ENCODE data around the gene ARID3C. TPM values are rescaled to one million over a fixed set of nuclear protein-coding genes. Genes with fewer than 3 reads are reported as not detected.

Gene ARID3C
- total and polyA plus RNA-seq, 10 of the 15 experiments (the other 5 are each of a cell fraction or from before 2014, with no cell fraction given), result not detected

GRCh38 chr9:34611251-34611810 lies 17.5 kb downstream of the ARID3C start (continued):
- no peak for TF ChIP-seq SMC3 (IDR thresholded peaks at IDR 0.05; ENCODE audit: borderline replicate concordance, low read length)
- no peak for TF ChIP-seq BCL11A (IDR thresholded peaks at IDR 0.05; ENCODE audit: low read depth, low read length)

- ATAC-seq, result no peak
- Histone ChIP-seq H3K9me3 (replicated peaks; ENCODE audit: control insufficient read depth, insufficient read depth, low read length) (no peaks in the 10 kb centered on the region; the same call in 2 of the 3 replicates), H4K20me1 (ENCODE audit: control insufficient read depth, insufficient read depth) (no peaks in the 10 kb centered on the region), H3K79me2 (ENCODE audit: control insufficient read depth, insufficient read depth, low read length) (peaks cover 6% of the 10 kb centered on the region), H3K4me3 (peak overlapping the region; percentile 81; the same call in 1 of the 2 replicates), H3K36me3 (ENCODE audit: control insufficient read depth in 2 of 2, insufficient read depth in 2 of 2, low read length in 1 of 2) (peaks cover 0 to 2% of the 10 kb centered on the region in 2 experiments; a peak in 1 of 4 replicates), H3K9ac (ENCODE audit: control insufficient read depth, insufficient read depth, low read length) (no peak overlapping the region), H3K4me1 (ENCODE audit: control insufficient read depth, insufficient read depth, low read length) (peaks cover 6% of the 10 kb centered on the region; the same call in 1 of the 2 replicates), H3K27me3 (replicated peaks in 1 of 2; ENCODE audit: control insufficient read depth in 2 of 2, insufficient read depth in 2 of 2, low read length in 1 of 2) (no peaks in the 10 kb centered on the region), H3K27ac (ENCODE audit: control insufficient read depth, insufficient read depth) (no peak overlapping the region), H3K4me2 (ENCODE audit: control insufficient read depth, insufficient read depth) (peak overlapping the region; percentile 86), H2AFZ (ENCODE audit: control insufficient read depth, low read depth, low read length) (no peak overlapping the region)
- ChIA-PET RAD21 (ENCODE audit: unreplicated experiment) (interaction anchor here (0.8 to 1.2 kb wide), 2 partner anchors 24 to 36 kb away, joined by 3 to 4 read pairs; partner anchors contain the start of gene GALT), POLR2A (interaction anchor here (2.2 kb wide), 1 partner anchor 10 kb away, joined by 8 read pairs; the partner anchor contains the start of gene DCTN3), CTCF (interaction anchor here (1.0 to 5.6 kb wide), 5 partner anchors 10 to 1579 kb away, joined by 3 to 118 read pairs (median 3); partner anchors contain the start of genes DCTN3 and SIGMAR1), SMC1A (ENCODE audit: uncharacterized antibody, unreplicated experiment) (interaction anchor here (0.6 to 2.4 kb wide), 3 partner anchors 10 to 537 kb away, joined by 3 to 13 read pairs (median 4); partner anchors contain the start of gene DCTN3)
- DNase-seq (ENCODE audit: low read depth, low spot score), result no peak
- intact Hi-C loops (cut with micrococcal nuclease; ENCODE audit: unreplicated experiment), result no loop called here
- in situ Hi-C loops (cut with MboI), result no loop called here
- no TSS peak for BruUV-seq (replicated peaks)
- 97% methylated on average over 19 of the region's 20 CpGs for WGBS (ENCODE audit: insufficient coverage, insufficient replicate concordance, low lambda C conversion rate, missing lambda C conversion rate)
- TF ChIP-seq SRF (IDR thresholded peaks at IDR 0.05; ENCODE audit: low read depth in 2 of 2, low read length in 2 of 2), result peak in 1 of 2 experiments; percentile 76; a peak in 2 of 4 replicates
- TF ChIP-seq SUZ12 (IDR thresholded peaks at IDR 0.05; ENCODE audit: unreplicated experiment), result no peak
- peak; percentile 36; the same call in 1 of the 2 replicates for TF ChIP-seq POLR2AphosphoS5 (IDR thresholded peaks at IDR 0.05; ENCODE audit: low read length)
- TF ChIP-seq IRF4 (IDR thresholded peaks at IDR 0.05; ENCODE audit: low read depth, low read length), result no peak
- no peak for TF ChIP-seq MEF2B (IDR thresholded peaks at IDR 0.05; ENCODE audit: partially characterized antibody, poor library complexity, severe bottlenecking)
- TF ChIP-seq CEBPB (IDR thresholded peaks at IDR 0.05; ENCODE audit: borderline replicate concordance in 1 of 2, low read depth in 2 of 2, low read length in 2 of 2), result no peak
- TF ChIP-seq CEBPZ (IDR thresholded peaks at IDR 0.05; ENCODE audit: low read depth, low read length), result no peak
- no peak for FAIRE-seq
Observed at GRCh38 chr9:34610434-34611206, 18.2 kb downstream of the ARID3C start.
